ENCODE data around the gene TNF.

The TNF gene

GRCh38 chr6:31568537-31568961 is 6.8 kb upstream of the TNF start:
- Histone ChIP-seq H3K27ac (ENCODE audit: low read depth, low read length) (no peak overlapping the region), H3K4me1 (ENCODE audit: control insufficient read depth, low read length) (peaks cover 60% of the 10 kb centered on the region), H3K36me3 (ENCODE audit: control insufficient read depth, low read length) (no peaks in the 10 kb centered on the region), H3K27me3 (ENCODE audit: control insufficient read depth, low read length) (peaks cover 55% of the 10 kb centered on the region), H3F3A (ENCODE audit: control insufficient read depth, insufficient read depth) (peaks cover 14% of the 10 kb centered on the region), H4K20me1 (ENCODE audit: control insufficient read depth, insufficient read depth, low read depth, low read length) (no peaks in the 10 kb centered on the region), H3K4me3 (ENCODE audit: low read length) (no peak overlapping the region), H3K79me2 (ENCODE audit: control insufficient read depth, low read length) (no peaks in the 10 kb centered on the region), H3K9me3 (ENCODE audit: control insufficient read depth, insufficient read depth, low read length) (no peaks in the 10 kb centered on the region), H3K4me2 (ENCODE audit: low read length) (peak overlapping the region; percentile 6), H3K9me2 (replicated peaks; ENCODE audit: control insufficient read depth, low read length) (no peaks in the 10 kb centered on the region)
- no peak for TF ChIP-seq EZH2phosphoT487 (IDR thresholded peaks at IDR 0.05; ENCODE audit: borderline replicate concordance, low read length)
- TF ChIP-seq CTCF (IDR thresholded peaks at IDR 0.05; ENCODE audit: low read depth, low read length, poor library complexity, severe bottlenecking): no peak

GRCh38 chr6:31569861-31570536 is 5.4 kb upstream of the TNF start:
- Histone ChIP-seq H3K4me2 (ENCODE audit: low read length) (no peak overlapping the region), H3K9me2 (replicated peaks; ENCODE audit: control insufficient read depth, low read length) (no peaks in the 10 kb centered on the region), H3K27me3 (ENCODE audit: control insufficient read depth, low read length) (peaks cover 67% of the 10 kb centered on the region), H3K4me3 (ENCODE audit: low read length) (no peak overlapping the region), H4K20me1 (ENCODE audit: control insufficient read depth, insufficient read depth, low read depth, low read length) (no peaks in the 10 kb centered on the region), H3K27ac (ENCODE audit: low read depth, low read length) (no peak overlapping the region; the same call in 1 of the 2 replicates), H3F3A (ENCODE audit: control insufficient read depth, insufficient read depth) (peaks cover 14% of the 10 kb centered on the region), H3K4me1 (ENCODE audit: control insufficient read depth, low read length) (peaks cover 62% of the 10 kb centered on the region), H3K79me2 (ENCODE audit: control insufficient read depth, low read length) (no peaks in the 10 kb centered on the region), H3K36me3 (ENCODE audit: control insufficient read depth, low read length) (no peaks in the 10 kb centered on the region), H3K9me3 (ENCODE audit: control insufficient read depth, insufficient read depth, low read length) (no peaks in the 10 kb centered on the region)
- no peak for TF ChIP-seq CTCF (IDR thresholded peaks at IDR 0.05; ENCODE audit: low read depth, low read length, poor library complexity, severe bottlenecking)
- no peak for TF ChIP-seq EZH2phosphoT487 (IDR thresholded peaks at IDR 0.05; ENCODE audit: borderline replicate concordance, low read length)

- H3F3A ChIP-seq (ENCODE audit: control insufficient read depth, insufficient read depth): peaks cover 18% of the 10 kb centered on the region
- peaks cover 84% of the 10 kb centered on the region for H3K4me1 ChIP-seq (ENCODE audit: control insufficient read depth, low read length)
- no peaks in the 10 kb centered on the region for H3K9me3 ChIP-seq (ENCODE audit: control insufficient read depth, insufficient read depth, low read length)
- no peaks in the 10 kb centered on the region for H3K36me3 ChIP-seq (ENCODE audit: control insufficient read depth, low read length)
- H3K9me2 ChIP-seq (replicated peaks; ENCODE audit: control insufficient read depth, low read length): no peaks in the 10 kb centered on the region
- peak within 1 kb of the TSS; percentile 58 for H3K4me2 ChIP-seq (ENCODE audit: low read length)
- no peaks in the 10 kb centered on the region for H3K79me2 ChIP-seq (ENCODE audit: control insufficient read depth, low read length)
- TF ChIP-seq CTCF (IDR thresholded peaks at IDR 0.05; ENCODE audit: low read depth, low read length, poor library complexity, severe bottlenecking) (no peak), EZH2phosphoT487 (IDR thresholded peaks at IDR 0.05; ENCODE audit: borderline replicate concordance, low read length) (no peak)
- H3K4me3 ChIP-seq (ENCODE audit: low read length): peak within 1 kb of the TSS; percentile 38
- no peak within 1 kb of the TSS for H3K27ac ChIP-seq (ENCODE audit: low read depth, low read length)
- peaks cover 83% of the 10 kb centered on the region for H3K27me3 ChIP-seq (ENCODE audit: control insufficient read depth, low read length)
- no peaks in the 10 kb centered on the region for H4K20me1 ChIP-seq (ENCODE audit: control insufficient read depth, insufficient read depth, low read depth, low read length)
Measured at GRCh38 chr6:31572041-31572911, 3.1 kb upstream of the TNF start, which contains the start of gene LTA. Gene LTA (plus strand): TSS chr6:31572289. CDS start chr6:31572743, 454 bp downstream.
